VCaP (cell line): ENCODE data around the gene RYR2.

ENCODE experiments used
- H3K27ac ChIP-seq: fragments of 450-650 bp; 2 replicates; pipeline ENCODE4 v1.5.1; 2017
- CTCF ChIP-seq: fragments of 450-650 bp; conservative IDR thresholded peaks from 2 replicates; pipeline ENCODE4 v1.5.1; 2017; ENCODE audit warnings: mild to moderate bottlenecking, moderate library complexity

Gene RYR2

GRCh38 chr1:237042526-237042891 lies 525 bp downstream of the RYR2 start:
- no peak overlapping the region for H3K27ac ChIP-seq
- no peak for TF ChIP-seq CTCF

GRCh38 chr1:237042892-237043576 lies 1.1 kb downstream of the RYR2 start:
- no peak for TF ChIP-seq CTCF
- no peak overlapping the region for H3K27ac ChIP-seq

- H3K27ac ChIP-seq: no peak overlapping the region
- TF ChIP-seq CTCF: no peak
Observed at GRCh38 chr1:237043846-237044636, 2.1 kb downstream of the RYR2 start.

GRCh38 chr1:237045278-237046016 lies 3.5 kb downstream of the RYR2 start:
- no peak for TF ChIP-seq CTCF
- H3K27ac ChIP-seq: no peak overlapping the region

GRCh38 chr1:237048803-237049202 lies 6.8 kb downstream of the RYR2 start:
- no peak overlapping the region for H3K27ac ChIP-seq
- no peak for TF ChIP-seq CTCF

- H3K27ac ChIP-seq: no peak overlapping the region
- TF ChIP-seq CTCF: no peak
Observed at GRCh38 chr1:237050185-237050584, 8.2 kb downstream of the RYR2 start.

- H3K27ac ChIP-seq: no peak overlapping the region
- TF ChIP-seq CTCF: no peak
Observed at GRCh38 chr1:237050915-237051314, 8.9 kb downstream of the RYR2 start.
